Activated T-helper 17 cell treated with anti-CD3 and anti-CD28 coated beads, Interleukin-2, amount 50 U/mL, for 72 hours (primary cell): ENCODE measurements around the gene ATOH8. TPM values are rescaled to one million over a fixed set of nuclear protein-coding genes. Genes with fewer than 3 reads are reported as not detected.

Source experiments
- ATAC-seq: fragments of 150-1000 bp; cut with Tn5 transposase; replicated peaks from 2 replicates; pipeline ENCODE4 v1.10.0; 2021; ENCODE audit warnings: mild to moderate bottlenecking, moderate library complexity
- H3K27ac Mint-ChIP-seq: one replicate; pipeline ENCODE4 v1.8.0; 2022; ENCODE audit warnings: mixed read lengths
- H3K27me3 Mint-ChIP-seq: one replicate; pipeline ENCODE4 v1.8.0; 2022; ENCODE audit warnings: mixed read lengths
- H3K36me3 Mint-ChIP-seq: one replicate; pipeline ENCODE4 v1.8.0; 2022; ENCODE audit warnings: low read depth, mild to moderate bottlenecking, mixed read lengths
- H3K4me1 Mint-ChIP-seq: one replicate; pipeline ENCODE4 v1.8.0; 2022; ENCODE audit warnings: mixed read lengths
- H3K4me3 Mint-ChIP-seq: one replicate; pipeline ENCODE4 v1.8.0; 2022; ENCODE audit warnings: mild to moderate bottlenecking, mixed read lengths
- H3K9me3 Mint-ChIP-seq: one replicate; pipeline ENCODE4 v1.8.0; 2022; ENCODE audit warnings: mixed read lengths
- total RNA-seq, 2 donors: library from RNA; stranded (reverse); gene quantifications; one replicate each; pipeline ENCODE4 v1.2.3, GENCODE V29; 2022

Gene ATOH8
- total RNA-seq, 2 donors from 2014 or later, result not detected

DNA sequence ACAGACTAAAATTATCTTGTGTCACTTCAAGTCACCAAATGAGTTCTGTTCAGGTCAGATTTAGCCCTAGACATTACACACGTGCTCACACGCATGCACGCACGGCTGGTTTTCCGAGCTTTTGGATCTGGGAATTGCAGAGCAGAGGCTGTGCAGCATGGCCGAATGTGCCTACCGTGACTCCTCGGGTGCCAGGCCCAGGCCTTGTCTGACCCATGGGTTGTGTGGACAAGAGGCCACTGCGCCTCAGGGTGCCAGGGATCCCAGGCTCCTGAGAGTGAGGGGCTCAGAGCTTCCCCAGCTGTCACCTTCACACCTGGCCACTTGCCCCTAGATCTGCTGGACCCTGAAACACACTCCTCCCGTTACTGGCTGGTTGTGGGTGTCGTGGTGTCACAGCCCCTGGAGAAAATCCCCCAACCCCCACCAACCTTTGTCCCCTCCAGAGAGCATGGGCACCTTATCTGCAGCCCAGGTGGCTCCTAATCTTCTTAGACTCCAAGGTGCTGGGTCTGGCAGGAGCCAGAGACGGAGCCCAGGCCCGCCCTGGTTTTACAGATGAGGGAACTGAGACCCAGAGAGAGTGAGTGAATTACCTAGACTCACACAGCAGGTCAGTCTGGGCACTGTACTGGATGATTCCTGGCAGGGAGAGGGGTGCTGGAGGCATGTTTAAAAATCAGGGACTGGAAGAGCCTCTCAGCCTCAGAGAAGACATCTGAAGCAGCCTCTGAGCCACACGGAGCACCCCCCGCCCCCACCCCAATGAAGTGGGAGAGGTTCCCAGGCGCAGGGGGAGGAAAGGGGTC is 56.8 kb downstream of the ATOH8 start:
- Mint-ChIP-seq H3K36me3 (no peaks in the 10 kb centered on the region), H3K4me1 (no peaks in the 10 kb centered on the region), H3K9me3 (no peaks in the 10 kb centered on the region), H3K27ac (no peak overlapping the region), H3K27me3 (no peaks in the 10 kb centered on the region), H3K4me3 (no peak overlapping the region)
- no peak for ATAC-seq

DNA sequence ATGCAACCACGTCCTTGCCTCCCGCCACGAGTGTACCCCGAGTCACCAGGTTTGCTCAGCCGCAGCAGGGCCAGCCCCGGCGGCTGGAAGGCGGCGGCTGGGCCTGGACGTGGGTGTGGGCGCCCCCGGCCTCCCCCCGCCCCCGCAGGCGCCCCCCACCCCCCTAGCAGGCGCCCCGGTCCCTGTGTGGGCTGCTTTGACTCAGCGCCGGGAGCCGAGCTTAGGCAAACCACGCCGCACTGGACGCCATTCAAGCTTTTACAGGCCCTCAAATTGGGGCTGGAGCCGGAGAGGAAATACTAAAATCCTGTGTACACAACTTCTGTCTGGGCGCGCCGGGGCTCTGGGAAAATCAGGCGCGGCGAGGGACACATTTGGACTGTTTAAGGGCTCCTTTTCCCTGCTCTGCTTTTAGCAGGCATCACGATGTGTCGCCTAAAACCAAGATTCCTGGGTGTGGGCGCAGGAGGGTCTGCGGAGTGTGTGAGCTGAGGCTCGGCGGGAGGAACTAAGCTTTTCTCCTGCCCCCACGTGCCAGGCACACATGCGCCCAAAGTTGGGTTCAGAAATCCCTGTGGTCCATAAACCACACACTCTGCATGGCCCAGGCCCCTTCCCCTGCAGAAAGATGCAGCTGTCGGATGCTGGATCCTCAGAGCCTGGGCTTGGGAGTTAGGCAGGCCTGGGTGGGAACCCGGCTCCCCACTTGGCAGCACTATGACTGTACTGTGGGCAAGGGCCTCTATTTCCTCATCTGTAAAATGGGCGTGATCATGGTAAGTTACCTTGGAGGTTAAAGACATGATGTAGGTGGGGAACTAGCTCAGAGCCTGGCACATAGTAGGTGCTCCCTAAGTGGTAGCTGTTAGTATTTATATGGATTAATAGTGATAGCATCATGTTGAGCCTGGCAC is 57.6 kb downstream of the ATOH8 start:
- no peaks in the 10 kb centered on the region for H3K27me3 Mint-ChIP-seq
- H3K4me3 Mint-ChIP-seq, result no peak overlapping the region
- no peak for ATAC-seq
- H3K4me1 Mint-ChIP-seq, result no peaks in the 10 kb centered on the region
- no peak overlapping the region for H3K27ac Mint-ChIP-seq
- H3K9me3 Mint-ChIP-seq, result no peaks in the 10 kb centered on the region
- no peaks in the 10 kb centered on the region for H3K36me3 Mint-ChIP-seq

DNA sequence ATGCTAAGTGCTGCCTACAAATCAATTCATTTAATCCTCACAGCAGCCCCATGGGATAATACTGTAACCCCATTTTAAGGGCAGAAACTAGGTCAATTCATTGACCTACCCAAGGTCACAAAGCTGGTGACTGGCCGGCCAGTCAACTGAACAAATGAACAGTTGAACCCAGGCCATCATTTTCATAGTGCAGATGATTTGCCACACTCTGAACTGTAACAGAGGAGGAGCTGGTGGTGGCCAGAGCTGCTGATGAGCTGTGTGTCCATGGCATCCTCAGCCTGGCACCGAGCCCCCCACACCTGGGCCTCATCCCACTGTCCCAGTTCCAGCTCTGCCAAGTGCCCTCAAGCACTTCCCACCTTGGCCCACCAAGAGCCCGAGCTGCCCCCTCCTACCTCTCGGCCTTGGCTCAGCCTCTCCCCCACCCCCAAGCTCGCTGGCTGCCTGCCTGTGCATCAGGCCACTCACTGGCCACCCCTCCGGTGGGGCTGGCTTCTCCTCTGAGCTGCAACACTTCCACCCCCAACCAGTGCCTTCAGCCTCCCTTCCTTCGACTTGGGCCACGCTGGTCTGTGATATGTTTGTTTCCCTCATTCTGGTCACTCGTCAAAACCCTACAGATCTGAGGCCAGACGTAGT is 58.4 kb downstream of the ATOH8 start:
- no peak overlapping the region for H3K4me3 Mint-ChIP-seq
- H3K27ac Mint-ChIP-seq, result no peak overlapping the region
- H3K4me1 Mint-ChIP-seq, result no peaks in the 10 kb centered on the region
- no peaks in the 10 kb centered on the region for H3K27me3 Mint-ChIP-seq
- ATAC-seq, result no peak
- H3K9me3 Mint-ChIP-seq, result no peaks in the 10 kb centered on the region
- H3K36me3 Mint-ChIP-seq, result no peaks in the 10 kb centered on the region

DNA sequence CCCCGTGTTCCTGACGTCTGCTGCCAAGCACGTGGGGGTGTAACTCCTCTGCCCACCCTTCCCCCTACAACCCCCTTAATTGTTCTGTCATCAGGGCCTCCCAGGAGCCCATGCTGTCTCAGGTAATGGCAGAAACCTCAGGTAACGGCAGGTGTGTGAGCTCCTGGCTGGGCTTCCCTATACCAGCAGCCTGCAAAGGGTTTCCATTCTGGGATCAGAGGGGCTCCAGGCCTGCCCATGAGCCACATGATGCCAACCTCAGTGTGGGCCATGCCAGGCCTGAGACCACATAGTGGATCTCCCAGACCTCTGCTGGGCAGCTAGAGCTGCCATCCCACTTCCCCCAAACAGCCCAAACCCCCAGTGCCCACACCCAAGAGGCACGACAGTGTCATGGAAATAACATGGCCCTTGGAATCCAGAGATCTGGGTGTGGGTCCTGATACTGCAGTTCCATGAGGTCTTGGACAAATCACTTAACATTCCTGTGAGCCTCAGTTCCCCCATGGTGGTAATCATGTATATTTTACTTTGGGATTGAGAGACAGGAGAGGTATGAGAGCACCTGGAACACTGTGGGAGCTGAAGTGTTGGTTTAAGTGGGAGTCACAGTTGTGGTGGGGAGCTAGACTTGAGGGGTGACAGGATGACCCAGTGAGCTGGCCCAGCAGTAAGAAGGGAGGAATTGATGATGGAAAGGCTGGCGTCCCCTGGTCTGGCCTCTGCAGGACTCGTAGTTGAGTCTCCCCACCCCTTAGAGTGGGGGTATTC is 59.6 kb downstream of the ATOH8 start:
- Mint-ChIP-seq H3K4me1 (no peaks in the 10 kb centered on the region), H3K4me3 (no peak overlapping the region), H3K27me3 (no peaks in the 10 kb centered on the region), H3K9me3 (no peaks in the 10 kb centered on the region), H3K27ac (no peak overlapping the region), H3K36me3 (no peaks in the 10 kb centered on the region)
- ATAC-seq, result no peak

DNA sequence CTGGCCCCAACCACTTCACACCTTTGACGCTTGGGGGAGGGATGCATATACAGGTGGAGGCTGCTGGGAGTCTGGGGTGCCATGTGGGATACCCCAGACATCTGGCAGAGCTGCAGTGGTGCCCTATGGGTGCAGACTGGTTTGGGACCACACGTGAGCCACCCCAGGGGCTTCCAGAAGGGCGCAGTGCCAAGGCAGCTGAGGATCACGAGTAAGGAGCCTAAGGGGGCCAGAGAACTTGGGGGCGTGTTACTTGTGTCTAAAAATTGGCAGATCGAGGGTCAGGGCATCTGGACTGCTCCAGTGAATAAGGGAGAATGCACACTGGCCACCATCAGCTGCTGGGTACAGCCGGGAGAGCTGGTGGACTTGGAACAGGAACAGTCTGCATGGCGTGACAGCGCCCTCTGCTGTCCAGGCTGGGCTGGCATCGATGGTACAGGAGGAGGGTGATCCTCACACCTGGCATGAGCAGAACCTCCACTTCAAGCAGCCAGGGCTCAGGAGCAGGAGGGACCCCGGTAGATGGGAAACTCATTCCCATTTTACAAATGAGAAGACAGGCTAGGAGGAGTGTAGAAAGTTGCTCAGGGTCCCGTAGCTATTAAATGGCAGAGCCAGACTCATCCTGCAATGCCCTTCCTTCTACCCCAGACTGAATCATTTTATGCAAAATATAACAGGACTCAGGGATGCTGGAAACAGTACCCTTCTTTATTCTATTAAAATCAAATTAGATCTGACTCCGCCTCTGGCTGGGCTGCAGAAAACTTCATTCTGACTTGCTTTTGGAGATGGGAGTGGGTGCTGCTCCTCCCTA is 60.4 kb downstream of the ATOH8 start:
- no peaks in the 10 kb centered on the region for H3K27me3 Mint-ChIP-seq

DNA sequence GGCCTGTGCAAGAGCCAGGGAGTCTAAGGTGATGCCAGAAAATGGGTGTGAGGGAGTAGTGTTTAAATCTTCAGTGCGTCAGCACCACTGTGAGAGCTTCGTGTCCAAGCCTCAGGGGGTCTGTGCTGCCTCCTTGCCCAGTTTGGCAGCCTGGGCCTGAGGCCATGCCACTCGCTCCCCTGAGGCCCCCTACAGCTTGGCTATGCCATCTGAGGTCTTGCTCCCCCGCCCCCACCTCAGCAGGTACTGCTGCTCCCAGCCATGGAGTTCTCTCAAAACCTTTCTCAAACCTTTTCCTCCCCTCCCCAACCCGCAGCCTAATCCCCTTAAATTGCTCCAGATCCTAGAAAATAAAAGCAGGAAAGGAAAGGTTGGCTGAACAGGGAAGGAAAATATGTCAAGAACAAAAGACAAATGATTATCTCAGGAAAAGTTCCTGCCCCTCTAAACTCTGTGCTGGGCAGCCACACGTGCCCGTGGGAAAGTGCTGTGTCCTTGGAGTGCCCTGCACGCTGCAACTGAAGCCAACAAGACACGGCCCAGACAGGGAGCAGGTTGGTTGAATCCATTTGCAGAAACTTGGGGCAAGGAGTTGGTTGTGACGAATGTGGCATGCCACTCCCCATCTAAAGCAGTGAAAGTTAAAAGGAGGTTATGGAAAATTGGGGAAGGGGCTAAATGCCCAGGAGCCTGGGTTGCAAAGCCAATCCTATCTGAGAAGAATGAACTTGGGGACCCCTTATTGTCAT is 61.2 kb downstream of the ATOH8 start:
- Mint-ChIP-seq H3K27me3 (no peaks in the 10 kb centered on the region), H3K27ac (no peak overlapping the region), H3K4me3 (no peak overlapping the region), H3K4me1 (no peaks in the 10 kb centered on the region), H3K9me3 (no peaks in the 10 kb centered on the region), H3K36me3 (no peaks in the 10 kb centered on the region)
- no peak for ATAC-seq

More for the DNA sequence above, 60.4 kb downstream of the ATOH8 start:
- Mint-ChIP-seq H3K9me3 (no peaks in the 10 kb centered on the region), H3K27ac (no peak overlapping the region), H3K4me3 (no peak overlapping the region), H3K4me1 (no peaks in the 10 kb centered on the region), H3K36me3 (no peaks in the 10 kb centered on the region)
- ATAC-seq, result peak; percentile 90

DNA sequence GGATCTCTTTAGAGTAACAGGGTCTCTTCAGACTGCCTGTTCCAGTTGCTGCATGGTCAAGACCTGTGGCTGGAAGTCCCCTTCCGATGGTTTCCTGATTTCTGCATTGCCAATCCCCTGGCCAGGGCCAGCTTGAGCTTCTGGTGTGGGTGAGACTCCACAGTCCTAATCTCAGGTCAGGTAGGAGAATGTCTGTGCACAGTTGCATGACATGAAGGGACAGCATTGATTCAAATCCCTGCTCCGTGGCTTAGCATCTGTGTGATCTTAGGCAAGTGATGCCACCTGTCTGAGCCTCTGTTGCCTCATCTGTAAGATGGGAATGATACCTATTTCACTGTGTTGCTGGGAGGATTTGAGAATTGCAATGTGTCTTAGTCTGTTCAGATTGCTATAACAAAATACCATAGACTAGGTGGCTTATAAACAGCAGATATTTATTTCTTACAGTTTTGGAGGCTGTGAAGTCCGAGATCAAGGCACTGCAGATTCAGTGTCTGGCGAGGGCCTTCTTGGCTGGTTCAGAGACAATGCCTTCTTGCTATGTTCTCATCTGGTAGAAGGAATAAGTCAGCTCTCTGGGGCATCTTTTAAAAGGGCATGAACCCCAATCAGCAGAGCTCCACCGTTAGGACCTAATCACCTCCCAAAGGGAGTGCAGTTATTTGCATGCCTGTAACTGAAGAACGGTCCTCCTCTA is 66.2 kb downstream of the ATOH8 start:
- Mint-ChIP-seq H3K4me3 (no peak overlapping the region), H3K9me3 (no peaks in the 10 kb centered on the region), H3K27me3 (peaks cover 4% of the 10 kb centered on the region), H3K27ac (no peak overlapping the region), H3K4me1 (no peaks in the 10 kb centered on the region), H3K36me3 (no peaks in the 10 kb centered on the region)
- no peak for ATAC-seq

DNA sequence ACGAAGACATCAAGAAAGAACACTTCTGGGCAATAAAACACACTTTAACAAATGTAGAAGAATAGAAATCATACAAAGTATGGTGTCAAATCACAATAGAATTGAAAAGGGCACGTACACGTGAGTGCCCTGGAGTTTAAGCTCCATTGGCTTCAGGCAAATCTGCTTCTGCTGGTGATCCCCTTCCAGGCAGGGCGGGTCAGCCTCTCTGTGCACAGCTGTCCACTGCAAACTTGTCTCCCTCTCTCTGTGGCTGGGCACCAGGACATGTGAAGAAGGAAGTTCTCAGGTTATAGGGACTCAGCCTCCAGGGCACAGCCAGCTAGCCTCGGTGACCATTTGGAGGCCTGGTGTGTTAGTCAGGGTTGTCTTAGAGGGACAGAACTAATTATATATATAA is 69.0 kb downstream of the ATOH8 start:
- Mint-ChIP-seq H3K36me3 (no peaks in the 10 kb centered on the region), H3K4me1 (no peaks in the 10 kb centered on the region), H3K27me3 (peaks cover 4% of the 10 kb centered on the region), H3K27ac (no peak overlapping the region), H3K4me3 (no peak overlapping the region), H3K9me3 (no peaks in the 10 kb centered on the region)
- ATAC-seq, result no peak

DNA sequence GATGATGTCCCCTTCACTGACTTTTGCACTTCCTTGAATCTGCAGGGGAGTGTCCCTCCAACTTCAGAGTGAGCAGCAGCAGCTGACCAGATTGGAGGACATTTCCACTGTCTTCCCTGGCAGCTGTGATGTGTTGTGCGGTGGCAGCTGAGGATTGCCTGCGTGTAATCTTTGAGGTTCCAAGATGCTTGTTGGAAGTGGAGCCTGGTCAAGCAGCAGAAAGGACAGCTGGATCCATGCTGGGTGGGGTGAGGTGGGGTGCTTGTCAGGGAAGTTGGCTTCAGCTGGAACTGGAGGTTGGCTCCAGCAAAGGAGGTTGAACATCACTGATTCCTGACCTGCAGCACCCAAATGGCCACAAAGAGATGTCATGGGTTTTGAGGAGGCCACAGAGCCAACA is 70.2 kb downstream of the ATOH8 start:
- no peaks in the 10 kb centered on the region for H3K9me3 Mint-ChIP-seq
- no peaks in the 10 kb centered on the region for H3K36me3 Mint-ChIP-seq
- H3K27ac Mint-ChIP-seq, result no peak overlapping the region
- no peak for ATAC-seq
- H3K4me1 Mint-ChIP-seq, result no peaks in the 10 kb centered on the region
- H3K27me3 Mint-ChIP-seq, result peaks cover 4% of the 10 kb centered on the region
- H3K4me3 Mint-ChIP-seq, result no peak overlapping the region

DNA sequence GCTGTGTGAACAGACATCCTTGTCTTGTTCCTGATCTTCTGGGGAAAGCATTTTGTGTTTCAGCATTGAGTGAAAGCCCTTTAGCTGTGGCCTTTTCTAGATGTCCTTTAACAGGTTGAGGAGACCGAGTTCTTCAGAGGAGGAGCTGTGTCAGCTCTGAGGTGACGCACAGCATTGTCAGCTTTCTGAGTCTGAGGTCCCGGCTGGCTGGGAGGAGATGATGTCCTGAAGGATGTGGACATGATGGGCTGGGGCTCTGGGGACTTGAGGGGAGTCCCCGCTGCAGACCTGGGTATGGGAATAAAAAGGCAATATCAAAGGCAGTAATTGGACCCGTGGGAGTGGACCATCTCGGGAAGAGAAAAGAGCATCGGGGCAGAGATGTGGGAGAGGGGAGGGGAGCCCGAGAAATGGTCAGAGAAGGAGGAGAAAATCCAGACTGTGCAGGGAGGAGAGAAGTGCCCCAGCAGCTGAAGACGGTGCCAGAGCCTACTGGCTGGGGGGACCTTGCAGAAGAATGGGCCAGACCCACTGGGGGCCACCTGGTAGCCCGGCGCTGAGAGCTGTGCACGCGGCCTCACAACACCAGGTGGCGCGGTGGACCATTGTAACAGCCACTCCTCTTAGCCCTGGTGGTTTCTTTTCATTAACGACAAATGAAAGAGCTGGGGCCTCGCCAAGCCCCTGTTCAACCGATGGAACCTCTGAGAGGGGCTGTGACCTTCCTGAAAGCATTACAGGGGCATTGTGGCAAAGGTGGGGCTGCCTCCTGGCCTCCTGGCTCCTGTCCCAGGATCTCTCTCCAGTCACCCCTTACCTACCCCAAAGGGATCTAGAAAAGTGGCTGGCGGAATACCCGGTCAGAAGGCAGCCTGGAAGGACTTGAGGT is 73.4 kb downstream of the ATOH8 start:
- H3K36me3 Mint-ChIP-seq, result no peaks in the 10 kb centered on the region
- H3K9me3 Mint-ChIP-seq, result no peaks in the 10 kb centered on the region
- H3K4me3 Mint-ChIP-seq, result peak overlapping the region; percentile 17
- ATAC-seq, result peak; percentile 82
- H3K27ac Mint-ChIP-seq, result peak overlapping the region; percentile 37
- H3K4me1 Mint-ChIP-seq, result no peaks in the 10 kb centered on the region
- peaks cover 4% of the 10 kb centered on the region for H3K27me3 Mint-ChIP-seq

DNA sequence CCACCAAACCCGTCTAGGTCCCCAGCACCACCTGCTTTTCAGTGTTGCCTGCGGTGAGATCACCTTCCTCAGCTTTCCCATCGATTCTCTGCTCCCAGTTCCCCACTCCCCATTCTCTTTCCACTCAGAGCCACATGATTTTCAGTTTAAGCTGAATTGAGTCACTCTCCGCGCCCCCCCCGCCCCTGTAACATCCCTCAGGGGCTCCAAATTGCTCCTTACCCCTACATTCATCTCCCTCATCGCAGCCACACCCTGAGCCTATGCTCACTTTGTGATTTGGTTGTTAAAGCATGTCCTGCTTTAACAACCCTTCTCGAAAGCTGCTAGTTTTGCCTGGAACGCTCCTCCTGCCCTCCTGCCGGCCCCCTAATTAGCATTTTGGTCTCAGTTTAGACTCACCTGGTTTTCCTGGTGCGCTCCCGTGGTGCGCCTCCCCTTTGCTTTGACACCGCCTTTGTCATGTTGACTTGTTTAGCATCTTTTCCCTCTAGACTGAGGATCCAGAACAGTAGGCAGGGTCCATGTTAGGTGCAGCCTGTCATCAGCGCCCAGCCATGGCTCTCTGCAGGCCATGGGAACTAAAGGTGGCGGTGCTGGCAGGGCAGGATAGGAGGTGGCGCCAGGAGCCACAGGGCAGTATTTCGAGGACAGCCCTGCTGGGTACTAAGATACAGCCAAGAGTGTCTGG is 74.2 kb downstream of the ATOH8 start:
- Mint-ChIP-seq H3K27me3 (no peaks in the 10 kb centered on the region), H3K36me3 (no peaks in the 10 kb centered on the region), H3K4me3 (peak overlapping the region; percentile 17), H3K4me1 (no peaks in the 10 kb centered on the region), H3K9me3 (no peaks in the 10 kb centered on the region), H3K27ac (peak overlapping the region; percentile 37)
- ATAC-seq, result no peak
